GM19023 (cell line): Measurements from ENCODE around the gene PRPF19.

Experiments
- ATAC-seq: cut with Tn5 transposase; IDR thresholded peaks from one replicate; pipeline ENCODE4 v1.9.1; 2021; ENCODE audit warnings: mild to moderate bottlenecking, moderate library complexity; ENCODE audit not compliant: unreplicated experiment

Gene PRPF19

GRCh38 chr11:60906132-60906972 is at the start of gene PRPF19:
PRPF19 (minus strand) TSS chr11:60906585; CDS start chr11:60906382, 203 bp downstream.
- ATAC-seq = peak; percentile 77

GRCh38 chr11:60955571-60955970 is 49.2 kb upstream of the PRPF19 start:
- ATAC-seq = no peak

- ATAC-seq = no peak
These were observed 48.0 kb upstream of the PRPF19 start for GRCh38 chr11:60954421-60954820.

- no peak for ATAC-seq
These were observed 47.4 kb upstream of the PRPF19 start for GRCh38 chr11:60953781-60954180.

DNA sequence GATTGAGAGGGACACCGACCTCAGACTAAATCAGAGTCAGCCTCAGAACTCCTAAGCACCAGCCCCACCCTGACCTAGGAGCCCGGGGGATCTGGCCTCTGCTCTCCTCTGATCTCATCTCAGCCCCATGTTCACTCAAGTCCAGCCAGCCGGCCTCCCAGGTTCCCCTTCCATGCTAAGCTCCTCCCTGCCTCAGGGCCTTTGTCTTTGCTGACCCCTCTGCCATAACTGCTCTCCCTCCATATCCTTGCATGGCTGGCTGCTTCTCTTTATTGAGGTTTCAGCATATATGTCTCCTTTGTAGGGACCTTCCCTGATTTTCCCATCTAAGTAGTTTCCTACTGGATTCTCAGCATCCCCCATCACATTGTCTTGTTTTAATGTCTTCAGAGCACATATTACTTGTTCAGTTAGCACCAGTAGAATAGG is 46.4 kb upstream of the PRPF19 start:
- peak; percentile 19 for ATAC-seq

DNA sequence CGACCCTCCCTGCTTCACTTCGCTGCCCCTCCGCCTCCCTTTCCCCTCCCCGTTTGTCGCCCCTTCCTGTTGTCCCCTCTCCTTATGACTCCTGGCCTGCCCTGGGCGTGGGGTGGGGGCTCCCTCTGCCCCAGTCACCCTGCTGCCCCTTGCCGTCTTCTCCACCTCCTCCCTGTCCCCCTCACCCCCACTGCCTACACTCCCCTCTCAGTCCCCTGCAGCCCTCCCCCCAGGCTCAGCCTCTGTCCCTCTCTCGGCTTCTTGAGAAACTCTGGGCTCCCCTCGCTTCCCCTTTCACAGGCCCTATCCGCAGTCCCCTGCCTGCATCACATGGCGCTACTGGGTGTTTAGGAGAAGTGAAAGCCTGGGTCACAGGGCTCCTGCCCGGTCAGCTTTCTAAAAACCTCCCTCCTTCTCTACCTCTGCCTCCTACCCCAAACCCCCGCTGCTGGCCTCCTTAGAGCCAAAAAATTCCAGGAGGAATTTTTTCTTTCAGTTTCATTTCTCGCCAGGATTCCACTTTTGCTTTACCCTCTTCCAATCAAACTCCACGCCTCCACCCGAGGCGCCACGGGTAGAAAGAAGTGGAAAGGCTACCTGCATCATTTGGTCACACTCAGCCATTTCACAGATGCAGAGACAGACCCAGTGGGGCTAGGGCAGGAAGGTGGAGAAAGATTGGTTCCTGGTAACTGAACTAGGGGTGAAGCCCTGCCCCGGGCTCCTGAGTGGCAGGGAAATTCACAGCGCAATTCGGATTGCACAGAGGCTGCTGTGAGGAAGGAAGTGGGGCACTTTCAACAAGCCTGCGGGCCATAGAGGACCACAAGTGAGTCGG is 45.7 kb upstream of the PRPF19 start, which contains the start of gene SLC15A3:
Gene SLC15A3 (minus strand): TSS at position 273 of the 838 bp plus-strand sequence. CDS start 625 bp downstream, outside the sequence.
- ATAC-seq = peak; percentile 71

DNA sequence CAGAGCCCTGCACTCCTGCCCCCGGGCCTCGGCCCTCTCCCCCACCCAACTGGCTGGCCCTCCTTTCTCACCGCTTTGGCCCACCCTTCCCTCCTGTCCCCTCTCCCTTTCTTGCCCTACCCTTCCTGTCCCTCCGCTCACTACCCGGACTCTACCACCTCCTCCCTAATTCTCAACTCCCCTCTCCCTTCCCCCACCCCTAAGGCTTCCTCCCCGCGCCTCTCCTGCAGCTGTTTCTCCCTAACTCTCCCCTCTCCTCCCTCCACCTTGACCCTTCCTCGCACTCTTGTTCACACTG is 45.2 kb upstream of the PRPF19 start:
- no peak for ATAC-seq

- ATAC-seq = no peak
These were observed 44.7 kb upstream of the PRPF19 start for GRCh38 chr11:60950933-60951605.

GRCh38 chr11:60950024-60950423 is 43.6 kb upstream of the PRPF19 start:
- ATAC-seq = no peak

GRCh38 chr11:60948250-60948649 is 41.9 kb upstream of the PRPF19 start:
- ATAC-seq = no peak

- ATAC-seq = no peak
These were observed 41.3 kb upstream of the PRPF19 start for GRCh38 chr11:60947700-60948099.

DNA sequence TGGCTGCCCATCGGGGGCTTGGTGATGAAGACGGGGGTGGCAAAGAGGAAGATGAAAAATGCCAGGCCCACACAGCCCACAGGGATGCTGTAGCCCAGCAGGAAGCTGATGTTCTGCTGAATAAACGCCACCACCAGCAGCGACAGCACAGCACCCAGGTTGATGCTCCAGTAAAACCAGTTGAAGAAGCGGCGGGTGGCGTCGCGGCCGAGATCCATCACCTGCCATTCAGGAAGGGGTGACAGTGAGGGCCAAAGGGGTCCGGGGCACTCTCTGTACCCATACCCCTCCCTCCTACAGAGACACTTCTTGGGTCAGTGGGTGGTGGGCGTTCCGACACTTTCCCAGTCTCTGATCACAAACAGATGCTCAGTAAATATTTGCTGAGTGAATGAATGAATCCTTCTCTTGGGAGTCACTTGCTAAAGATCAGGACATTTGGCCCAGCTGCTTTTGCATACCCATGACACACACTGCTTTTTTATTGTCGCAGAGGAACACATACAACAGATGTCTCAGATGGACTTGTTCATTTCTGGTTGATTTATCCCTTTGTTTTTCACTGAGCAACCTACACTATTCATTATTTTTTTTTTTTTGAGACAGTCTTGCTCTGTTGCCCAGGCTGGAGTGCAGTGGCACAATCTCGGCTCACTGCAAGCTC is 40.3 kb upstream of the PRPF19 start:
- no peak for ATAC-seq

GRCh38 chr11:60945295-60945667 is 38.9 kb upstream of the PRPF19 start:
- no peak for ATAC-seq

GRCh38 chr11:60944490-60945294 is 38.3 kb upstream of the PRPF19 start:
- no peak for ATAC-seq

GRCh38 chr11:60942970-60943565 is 36.7 kb upstream of the PRPF19 start:
- no peak for ATAC-seq

GRCh38 chr11:60942219-60942618 is 35.8 kb upstream of the PRPF19 start:
- no peak for ATAC-seq

- ATAC-seq = no peak
These were observed 35.2 kb upstream of the PRPF19 start for GRCh38 chr11:60941371-60942119.

DNA sequence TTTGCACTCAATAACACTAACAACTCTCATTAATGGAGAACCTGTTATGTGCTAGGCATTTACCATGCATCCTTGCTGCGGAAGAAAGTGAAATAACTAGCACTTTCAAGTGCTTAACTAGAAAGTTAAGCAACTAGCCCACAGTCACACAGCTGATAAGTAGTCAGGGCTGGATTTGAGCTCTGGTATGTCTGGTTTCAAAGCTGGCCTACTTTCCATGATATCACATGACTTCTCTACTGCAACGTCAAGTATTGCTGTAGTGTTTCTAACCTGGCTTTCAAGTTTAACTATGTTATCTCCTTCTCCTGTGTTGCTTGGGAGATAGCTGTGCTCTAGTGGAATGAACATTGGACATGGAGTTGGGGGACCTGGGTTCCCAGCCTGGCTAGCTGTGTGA is 33.5 kb upstream of the PRPF19 start:
- no peak for ATAC-seq

DNA sequence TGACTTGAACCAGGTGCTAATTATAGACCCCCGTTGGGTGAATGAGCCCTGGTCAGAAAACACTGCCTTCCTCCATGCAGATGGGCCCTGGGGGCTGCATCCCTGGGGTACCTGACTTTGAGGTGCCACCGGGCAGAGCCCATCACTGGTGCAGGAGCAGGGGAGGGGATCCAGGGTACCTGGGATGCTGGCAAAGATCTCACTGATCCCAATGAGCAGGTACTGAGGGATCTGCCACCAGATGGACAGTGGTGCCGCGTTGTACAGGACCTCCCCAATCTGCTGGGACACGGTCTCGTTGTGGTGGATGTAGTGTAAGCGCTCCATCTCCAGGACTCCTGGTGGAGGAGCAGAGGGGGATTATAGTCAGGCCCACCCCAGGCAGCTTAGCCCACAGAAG is 32.9 kb upstream of the PRPF19 start:
- no peak for ATAC-seq
